Caco-2 (cell line): ENCODE results near the gene MCTP2. TPM values are rescaled to one million over a fixed set of nuclear protein-coding genes. Genes with fewer than 3 reads are reported as not detected.

Source experiments
- BruUV-seq: library from RNA; stranded (reverse); fragments of 400-500 nt; replicated peaks from 2 replicates; lab custom pipeline; 2021; lab: Mats Ljungman, UMichigan
- CTCF ChIA-PET: fragments of 300-600 bp; sonication (Branson Sonifier 250); formaldehyde crosslinking; loops from one replicate; lab custom pipeline; 2022; ENCODE audit warnings: antibody characterized with exemption; lab: Charles Lee
- POLR2A ChIA-PET: fragments of 300-600 bp; sonication (Branson Sonifier 250); formaldehyde crosslinking; loops from one replicate; lab custom pipeline; 2022; ENCODE audit warnings: antibody characterized with exemption; lab: Charles Lee
- DNase-seq, 2 experiments: peaks; one replicate each; pipeline versions ENCODE4 v3.0.0 to v3.0.0-alpha.2; 2020 to 2022
- H3K27me3 ChIP-seq: replicated peaks from 2 replicates; pipeline ENCODE4 v1.6.0; 2011; ENCODE audit warnings: low read length; ENCODE audit not compliant: control insufficient read depth, insufficient read depth
- H3K36me3 ChIP-seq: 2 replicates; pipeline ENCODE4 v1.5.1; 2011; ENCODE audit warnings: low read length; ENCODE audit not compliant: control insufficient read depth, insufficient read depth
- H3K4me1 ChIP-seq: fragments of 250-450 bp; sonication (Bioruptor Pico); 2 replicates; pipeline ENCODE4 v1.5.1; 2020; ENCODE audit warnings: mild to moderate bottlenecking
- H3K4me3 ChIP-seq: 2 replicates; pipeline ENCODE4 v1.5.1; 2011; ENCODE audit warnings: low read depth, mild to moderate bottlenecking, control low read depth, low read length
- H3K9me3 ChIP-seq: fragments of 250-450 bp; sonication (Bioruptor Pico); 2 replicates; pipeline ENCODE4 v1.5.1; 2020; ENCODE audit warnings: mild to moderate bottlenecking, moderate library complexity
- H3K27ac Mint-ChIP-seq: one replicate; pipeline ENCODE4 v1.8.0; 2022; ENCODE audit warnings: mixed read lengths; ENCODE audit not compliant: unreplicated experiment
- H3K27me3 Mint-ChIP-seq: one replicate; pipeline ENCODE4 v1.8.0; 2022; ENCODE audit warnings: mixed read lengths; ENCODE audit not compliant: insufficient read depth, unreplicated experiment
- H3K36me3 Mint-ChIP-seq: one replicate; pipeline ENCODE4 v1.8.0; 2022; ENCODE audit warnings: mild to moderate bottlenecking, mixed read lengths; ENCODE audit not compliant: insufficient read depth, unreplicated experiment
- H3K4me1 Mint-ChIP-seq: one replicate; pipeline ENCODE4 v1.8.0; 2022; ENCODE audit warnings: low read depth, mixed read lengths; ENCODE audit not compliant: unreplicated experiment
- H3K4me3 Mint-ChIP-seq: one replicate; pipeline ENCODE4 v1.8.0; 2022; ENCODE audit warnings: mild to moderate bottlenecking, moderate library complexity, mixed read lengths; ENCODE audit not compliant: unreplicated experiment
- H3K9me3 Mint-ChIP-seq: one replicate; pipeline ENCODE4 v1.8.0; 2022; ENCODE audit warnings: mixed read lengths; ENCODE audit not compliant: unreplicated experiment
- intact Hi-C: fragments of 100-400 bp; cut with micrococcal nuclease; formaldehyde crosslinking; loops from one replicate; pipeline ENCODE4 v1.10.0; 2022; ENCODE audit not compliant: unreplicated experiment
- total RNA-seq: library from RNA; stranded (reverse); gene quantifications from 2 replicates; pipeline ENCODE4 v1.2.3, GENCODE V29; 2022
- TF ChIP-seq, protein P1 (sequence below), 2 experiments: fragments of 200-600 bp in 1 of 2; IDR thresholded peaks; 1 replicate in 1 of 2; 2 replicates in 1 of 2; pipeline versions ENCODE4 v1.5.1 to v1.8.0; 2011 to 2022; ENCODE audit warnings: antibody characterized with exemption in 1 of 2, control low read depth in 1 of 2, inconsistent platforms in 1 of 2, low read depth in 1 of 2, low read length in 1 of 2, mild to moderate bottlenecking in 1 of 2, moderate library complexity in 1 of 2; ENCODE audit not compliant: insufficient read depth in 1 of 2, severe bottlenecking in 1 of 2, unreplicated experiment in 1 of 2

Gene MCTP2
- total RNA-seq, 1 experiment from 2014 or later = 9.9 TPM

DNA sequence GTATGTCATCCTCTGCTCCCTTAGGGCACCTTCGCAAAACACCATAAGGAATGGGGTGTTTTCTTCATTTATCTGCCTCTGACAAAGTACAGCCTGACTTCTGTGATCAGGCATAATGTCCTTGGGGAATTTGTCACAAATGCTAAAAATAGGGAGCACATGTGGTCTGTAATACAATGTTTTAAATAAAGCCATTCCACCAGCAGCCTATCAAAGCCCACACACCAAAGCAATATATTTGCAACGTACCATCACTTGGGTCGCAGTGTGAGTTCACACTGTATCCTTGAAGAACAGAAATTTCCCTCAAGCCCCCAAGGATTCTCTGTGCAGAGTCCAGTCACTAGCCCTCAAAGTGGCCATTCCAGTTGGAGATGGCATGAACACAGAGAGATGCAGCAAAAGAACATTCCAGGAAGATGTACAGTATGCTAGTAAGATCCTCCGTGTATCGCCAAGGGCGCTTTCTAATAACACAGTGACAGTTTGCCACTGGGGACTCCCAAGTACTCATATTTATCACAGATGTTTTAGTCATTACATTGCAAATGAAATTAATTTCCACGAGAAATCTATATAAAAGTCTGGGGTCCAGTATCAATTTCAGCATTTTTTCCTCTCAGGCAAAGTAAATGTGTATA is 246.7 kb downstream of the MCTP2 start:
- Mint-ChIP-seq H3K27ac (no peak overlapping the region), H3K4me3 (no peak overlapping the region), H3K4me1 (no peaks in the 10 kb centered on the region), H3K27me3 (no peaks in the 10 kb centered on the region), H3K9me3 (no peaks in the 10 kb centered on the region), H3K36me3 (peaks cover 12% of the 10 kb centered on the region)
- POLR2A ChIA-PET = no interaction called here
- CTCF ChIA-PET = no interaction called here
- TF ChIP-seq, protein P1, sequence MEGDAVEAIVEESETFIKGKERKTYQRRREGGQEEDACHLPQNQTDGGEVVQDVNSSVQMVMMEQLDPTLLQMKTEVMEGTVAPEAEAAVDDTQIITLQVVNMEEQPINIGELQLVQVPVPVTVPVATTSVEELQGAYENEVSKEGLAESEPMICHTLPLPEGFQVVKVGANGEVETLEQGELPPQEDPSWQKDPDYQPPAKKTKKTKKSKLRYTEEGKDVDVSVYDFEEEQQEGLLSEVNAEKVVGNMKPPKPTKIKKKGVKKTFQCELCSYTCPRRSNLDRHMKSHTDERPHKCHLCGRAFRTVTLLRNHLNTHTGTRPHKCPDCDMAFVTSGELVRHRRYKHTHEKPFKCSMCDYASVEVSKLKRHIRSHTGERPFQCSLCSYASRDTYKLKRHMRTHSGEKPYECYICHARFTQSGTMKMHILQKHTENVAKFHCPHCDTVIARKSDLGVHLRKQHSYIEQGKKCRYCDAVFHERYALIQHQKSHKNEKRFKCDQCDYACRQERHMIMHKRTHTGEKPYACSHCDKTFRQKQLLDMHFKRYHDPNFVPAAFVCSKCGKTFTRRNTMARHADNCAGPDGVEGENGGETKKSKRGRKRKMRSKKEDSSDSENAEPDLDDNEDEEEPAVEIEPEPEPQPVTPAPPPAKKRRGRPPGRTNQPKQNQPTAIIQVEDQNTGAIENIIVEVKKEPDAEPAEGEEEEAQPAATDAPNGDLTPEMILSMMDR (IDR thresholded peaks at IDR 0.05; ENCODE audit: insufficient read depth in 1 of 2, low read depth in 1 of 2, low read length in 1 of 2, severe bottlenecking in 1 of 2, unreplicated experiment in 1 of 2) = no peak
- Histone ChIP-seq H3K4me1 (0 out of 2 replicates have a peak, but pooled peaks cover 3% of the 10 kb centered on the region), H3K27me3 (no peaks in the 10 kb centered on the region), H3K4me3 (no peak overlapping the region), H3K36me3 (no peaks in the 10 kb centered on the region), H3K9me3 (no peaks in the 10 kb centered on the region)
- DNase-seq = no peak
- intact Hi-C loops = no loop called here
- BruUV-seq = no TSS peak

DNA sequence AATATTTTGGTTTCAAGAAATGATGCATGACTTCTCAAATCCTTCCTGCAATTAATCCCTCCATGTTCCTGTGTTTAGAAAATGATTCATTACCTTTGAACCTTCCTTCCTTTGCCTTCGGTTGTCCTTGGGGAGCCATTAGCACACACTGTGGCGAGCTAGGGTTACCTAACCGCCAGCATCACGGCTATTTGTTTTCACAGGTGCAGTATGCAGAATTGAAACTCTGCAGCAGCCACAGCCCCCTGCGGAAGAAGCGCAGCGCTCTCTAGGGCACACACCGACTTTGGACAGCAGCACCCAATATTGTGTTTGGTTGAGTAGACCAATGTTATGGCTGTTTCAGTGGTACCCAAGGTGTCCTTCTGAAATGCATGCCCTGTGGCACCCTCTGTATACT is 247.4 kb downstream of the MCTP2 start:
- no peaks in the 10 kb centered on the region for H3K27me3 ChIP-seq
- intact Hi-C loops = no loop called here
- H3K4me1 Mint-ChIP-seq = no peaks in the 10 kb centered on the region
- CTCF ChIA-PET = no interaction called here
- no peaks in the 10 kb centered on the region for H3K9me3 ChIP-seq
- no peaks in the 10 kb centered on the region for H3K9me3 Mint-ChIP-seq
- no peak overlapping the region for H3K4me3 ChIP-seq
- no peak overlapping the region for H3K4me3 Mint-ChIP-seq
- no TSS peak for BruUV-seq
- no peak overlapping the region for H3K27ac Mint-ChIP-seq
- H3K36me3 Mint-ChIP-seq = peaks cover 12% of the 10 kb centered on the region
- TF ChIP-seq, protein P1 (IDR thresholded peaks at IDR 0.05; ENCODE audit: insufficient read depth in 1 of 2, low read depth in 1 of 2, low read length in 1 of 2, severe bottlenecking in 1 of 2, unreplicated experiment in 1 of 2) = no peak
- POLR2A ChIA-PET = no interaction called here
- H3K4me1 ChIP-seq = 0 out of 2 replicates have a peak, but pooled peaks cover 3% of the 10 kb centered on the region
- no peaks in the 10 kb centered on the region for H3K27me3 Mint-ChIP-seq
- DNase-seq = no peak
- no peaks in the 10 kb centered on the region for H3K36me3 ChIP-seq

DNA sequence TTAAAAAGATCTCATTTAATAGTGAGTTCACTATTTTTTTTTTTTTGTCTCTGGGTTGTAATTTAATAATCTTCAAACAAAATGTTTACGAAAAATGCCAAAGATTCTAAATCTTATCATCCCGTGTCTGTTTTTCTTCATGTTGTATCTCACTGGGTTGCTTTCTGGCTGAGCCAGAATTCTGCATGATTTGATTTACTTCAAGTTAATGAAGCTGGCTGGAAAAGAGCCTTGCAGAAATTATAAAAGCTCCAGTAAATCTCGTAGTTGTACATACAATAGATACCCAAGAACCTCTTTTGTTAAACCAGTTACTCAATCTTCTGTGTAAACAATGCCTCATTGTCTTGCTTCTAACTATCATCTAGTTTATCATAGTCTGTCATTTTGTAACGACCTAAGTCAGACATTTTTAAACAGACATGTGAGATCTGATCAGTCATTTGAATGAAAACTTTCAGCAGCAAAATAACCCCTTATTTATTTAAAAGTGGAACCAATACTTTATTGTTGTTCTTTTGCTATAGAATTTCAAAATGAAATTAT is 249.0 kb downstream of the MCTP2 start:
- Histone ChIP-seq H3K4me1 (0 out of 2 replicates have a peak, but pooled peaks cover 3% of the 10 kb centered on the region), H3K27me3 (no peaks in the 10 kb centered on the region), H3K4me3 (no peak overlapping the region), H3K9me3 (no peaks in the 10 kb centered on the region), H3K36me3 (no peaks in the 10 kb centered on the region)
- no peaks in the 10 kb centered on the region for H3K9me3 Mint-ChIP-seq
- no peaks in the 10 kb centered on the region for H3K27me3 Mint-ChIP-seq
- ChIA-PET CTCF (interaction anchor here (0.7 kb wide), 1 partner anchor 316 kb away, joined by 3 read pairs; no protein-coding TSS in a partner anchor), POLR2A (no interaction called here)
- no TSS peak for BruUV-seq
- H3K4me3 Mint-ChIP-seq = no peak overlapping the region
- intact Hi-C loops = no loop called here
- H3K4me1 Mint-ChIP-seq = no peaks in the 10 kb centered on the region
- TF ChIP-seq, protein P1 (IDR thresholded peaks at IDR 0.05; ENCODE audit: insufficient read depth in 1 of 2, low read depth in 1 of 2, low read length in 1 of 2, severe bottlenecking in 1 of 2, unreplicated experiment in 1 of 2) = no peak
- H3K27ac Mint-ChIP-seq = no peak overlapping the region
- no peak for DNase-seq
- H3K36me3 Mint-ChIP-seq = peaks cover 12% of the 10 kb centered on the region
